HFFc6 (cell line): ENCODE results near the gene RNPEPL1. TPM values are rescaled to one million over a fixed set of nuclear protein-coding genes. Genes with fewer than 3 reads are reported as not detected.
A peak's percentile ranks its signal among the peaks of the same experiment; 100 is the strongest.

Experiments
- DNase-seq: peaks from one replicate; pipeline ENCODE4 v3.0.0-alpha.2; 2018
- H3K27ac Mint-ChIP-seq: 2 replicates; pipeline ENCODE4 v1.8.0; 2020; ENCODE audit warnings: mild to moderate bottlenecking, mixed read lengths
- H3K27me3 Mint-ChIP-seq: 2 replicates; pipeline ENCODE4 v1.8.0; 2021; ENCODE audit warnings: mild to moderate bottlenecking, moderate library complexity, mixed read lengths; ENCODE audit not compliant: insufficient read depth
- H3K36me3 Mint-ChIP-seq: 2 replicates; pipeline ENCODE4 v1.8.0; 2021; ENCODE audit warnings: low read depth, mixed read lengths
- H3K4me1 Mint-ChIP-seq: 2 replicates; pipeline ENCODE4 v1.8.0; 2020; ENCODE audit warnings: low read depth, mixed read lengths
- H3K4me3 Mint-ChIP-seq: 2 replicates; pipeline ENCODE4 v1.8.0; 2020; ENCODE audit warnings: mild to moderate bottlenecking, moderate library complexity, mixed read lengths
- H3K9me3 Mint-ChIP-seq: 2 replicates; pipeline ENCODE4 v1.8.0; 2020; ENCODE audit warnings: mild to moderate bottlenecking, mixed read lengths
- CTCF ChIP-seq: fragments of 200-600 bp; sonication (generic); IDR thresholded peaks from 2 replicates; pipeline ENCODE4 v1.5.0; 2021; ENCODE audit warnings: antibody characterized with exemption, mild to moderate bottlenecking
- total RNA-seq, 6 experiments: library from RNA; stranded (reverse); fragmentation: NEBNext Ultra II Directional; extraction: Animal tissue kit (Norgen Biotek cat#: 25700); gene quantifications; 2 replicates in 1 of 6; 3 replicates in 5 of 6; pipeline ENCODE4 v1.2.3, GENCODE V29; 2021

RNPEPL1 gene
- total RNA-seq, 6 experiments from 2014 or later: 36.9 to 48.5 (median 43.3) TPM

- no peak for DNase-seq
- no peaks in the 10 kb centered on the region; the same call in 1 of the 2 replicates for H3K36me3 Mint-ChIP-seq
- H3K4me1 Mint-ChIP-seq: peaks cover 39% of the 10 kb centered on the region
- no peaks in the 10 kb centered on the region for H3K9me3 Mint-ChIP-seq
- TF ChIP-seq CTCF: no peak
- H3K27me3 Mint-ChIP-seq: peaks cover 5% of the 10 kb centered on the region
- H3K27ac Mint-ChIP-seq: no peak overlapping the region
- no peak overlapping the region; the same call in 1 of the 2 replicates for H3K4me3 Mint-ChIP-seq
Measured at GRCh38 chr2:240588669-240589068, 20.4 kb downstream of the RNPEPL1 start.

GRCh38 chr2:240589375-240589774, 21.1 kb downstream of the RNPEPL1 start:
- Mint-ChIP-seq H3K27ac (no peak overlapping the region), H3K4me1 (peaks cover 36% of the 10 kb centered on the region), H3K36me3 (no peaks in the 10 kb centered on the region; the same call in 1 of the 2 replicates), H3K4me3 (no peak overlapping the region), H3K9me3 (no peaks in the 10 kb centered on the region), H3K27me3 (peaks cover 5% of the 10 kb centered on the region)
- DNase-seq: no peak
- no peak for TF ChIP-seq CTCF

GRCh38 chr2:240589850-240590525, 21.7 kb downstream of the RNPEPL1 start:
- Mint-ChIP-seq H3K36me3 (no peaks in the 10 kb centered on the region; the same call in 1 of the 2 replicates), H3K4me3 (no peak overlapping the region), H3K9me3 (no peaks in the 10 kb centered on the region), H3K27ac (no peak overlapping the region), H3K27me3 (peaks cover 5% of the 10 kb centered on the region), H3K4me1 (peaks cover 30% of the 10 kb centered on the region)
- no peak for TF ChIP-seq CTCF
- no peak for DNase-seq

GRCh38 chr2:240590681-240591111, 22.4 kb downstream of the RNPEPL1 start:
- no peak overlapping the region for H3K4me3 Mint-ChIP-seq
- peaks cover 28% of the 10 kb centered on the region for H3K4me1 Mint-ChIP-seq
- H3K27me3 Mint-ChIP-seq: peaks cover 5% of the 10 kb centered on the region
- TF ChIP-seq CTCF: no peak
- no peaks in the 10 kb centered on the region; the same call in 1 of the 2 replicates for H3K36me3 Mint-ChIP-seq
- DNase-seq: no peak
- H3K27ac Mint-ChIP-seq: no peak overlapping the region
- H3K9me3 Mint-ChIP-seq: no peaks in the 10 kb centered on the region

- H3K36me3 Mint-ChIP-seq: no peaks in the 10 kb centered on the region; the same call in 1 of the 2 replicates
- peaks cover 28% of the 10 kb centered on the region for H3K4me1 Mint-ChIP-seq
- peaks cover 1% of the 10 kb centered on the region; the same call in 1 of the 2 replicates for H3K27me3 Mint-ChIP-seq
- H3K9me3 Mint-ChIP-seq: no peaks in the 10 kb centered on the region
- peak overlapping the region; percentile 30; the same call in 1 of the 2 replicates for H3K27ac Mint-ChIP-seq
- peak; percentile 40 for DNase-seq
- no peak overlapping the region for H3K4me3 Mint-ChIP-seq
- no peak for TF ChIP-seq CTCF
Measured at GRCh38 chr2:240591226-240591625, 22.9 kb downstream of the RNPEPL1 start.
